ENCODE results near the gene BACE1.

BACE1 gene

GRCh38 chr11:117281869-117282268 is 34.2 kb downstream of the BACE1 start:
- Histone ChIP-seq H3K4me2 (ENCODE audit: low read length) (no peak overlapping the region), H3K79me2 (ENCODE audit: insufficient read depth, low read length) (no peaks in the 10 kb centered on the region), H3K4me3 (ENCODE audit: low read depth, low read length, poor library complexity, severe bottlenecking) (no peak overlapping the region), H3K9me2 (ENCODE audit: low read depth, low read length) (no peaks in the 10 kb centered on the region), H2AFZ (ENCODE audit: low read length) (no peak overlapping the region), H3K27ac (ENCODE audit: low read depth, low read length, poor library complexity, severe bottlenecking) (no peak overlapping the region), H3K27me3 (ENCODE audit: insufficient read depth, low read length) (no peaks in the 10 kb centered on the region), H3K9ac (ENCODE audit: low read length) (no peak overlapping the region), H3F3A (ENCODE audit: insufficient read depth, low read length) (no peaks in the 10 kb centered on the region), H4K20me1 (ENCODE audit: insufficient read depth, low read length) (no peaks in the 10 kb centered on the region), H3K9me3 (ENCODE audit: low read length) (no peaks in the 10 kb centered on the region), H3K4me1 (ENCODE audit: insufficient read depth, low read length, severe bottlenecking) (no peaks in the 10 kb centered on the region), H3K36me3 (ENCODE audit: insufficient read depth, low read length) (peaks cover 7% of the 10 kb centered on the region; the same call in 1 of the 2 replicates)
- TF ChIP-seq CTCF (IDR thresholded peaks at IDR 0.05; ENCODE audit: low read length) (no peak), EZH2 (IDR thresholded peaks at IDR 0.05; ENCODE audit: borderline replicate concordance, low read length) (no peak)

DNA sequence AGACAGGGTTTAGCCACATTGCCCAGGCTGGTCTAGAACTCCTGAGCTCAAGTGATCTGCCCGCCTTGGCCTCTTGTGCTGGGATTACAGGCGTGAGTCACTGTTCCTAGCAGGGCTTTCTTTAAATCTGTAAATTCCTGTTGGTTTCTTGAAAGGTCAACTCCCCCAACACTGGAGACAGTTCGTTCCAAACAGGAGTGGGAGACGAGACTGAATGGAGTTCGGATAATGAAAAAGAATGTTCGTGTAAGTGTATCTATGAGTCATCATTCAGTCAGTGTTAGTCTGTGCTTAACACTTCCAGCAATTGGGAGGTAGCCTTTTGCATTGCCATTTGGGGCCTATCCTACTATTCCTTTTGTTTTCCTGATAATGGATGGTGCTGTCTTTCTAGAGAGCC is 34.9 kb downstream of the BACE1 start:
- Histone ChIP-seq H3K27ac (ENCODE audit: low read depth, low read length, poor library complexity, severe bottlenecking) (no peak overlapping the region), H3K9me2 (ENCODE audit: low read depth, low read length) (no peaks in the 10 kb centered on the region), H3F3A (ENCODE audit: insufficient read depth, low read length) (no peaks in the 10 kb centered on the region), H4K20me1 (ENCODE audit: insufficient read depth, low read length) (no peaks in the 10 kb centered on the region), H3K4me2 (ENCODE audit: low read length) (no peak overlapping the region), H3K9me3 (ENCODE audit: low read length) (no peaks in the 10 kb centered on the region), H3K36me3 (ENCODE audit: insufficient read depth, low read length) (peaks cover 7% of the 10 kb centered on the region; the same call in 1 of the 2 replicates), H3K4me1 (ENCODE audit: insufficient read depth, low read length, severe bottlenecking) (no peaks in the 10 kb centered on the region), H3K79me2 (ENCODE audit: insufficient read depth, low read length) (no peaks in the 10 kb centered on the region), H3K4me3 (ENCODE audit: low read depth, low read length, poor library complexity, severe bottlenecking) (no peak overlapping the region), H2AFZ (ENCODE audit: low read length) (no peak overlapping the region), H3K27me3 (ENCODE audit: insufficient read depth, low read length) (no peaks in the 10 kb centered on the region), H3K9ac (ENCODE audit: low read length) (no peak overlapping the region)
- no peak for TF ChIP-seq EZH2 (IDR thresholded peaks at IDR 0.05; ENCODE audit: borderline replicate concordance, low read length)
- TF ChIP-seq CTCF (IDR thresholded peaks at IDR 0.05; ENCODE audit: low read length) = no peak

- H3K27ac ChIP-seq (ENCODE audit: low read depth, low read length, poor library complexity, severe bottlenecking) = no peak overlapping the region
- H2AFZ ChIP-seq (ENCODE audit: low read length) = no peak overlapping the region
- no peaks in the 10 kb centered on the region for H3K4me1 ChIP-seq (ENCODE audit: insufficient read depth, low read length, severe bottlenecking)
- H3K4me2 ChIP-seq (ENCODE audit: low read length) = no peak overlapping the region
- H3F3A ChIP-seq (ENCODE audit: insufficient read depth, low read length) = no peaks in the 10 kb centered on the region
- H3K9me2 ChIP-seq (ENCODE audit: low read depth, low read length) = no peaks in the 10 kb centered on the region
- no peak overlapping the region for H3K9ac ChIP-seq (ENCODE audit: low read length)
- no peaks in the 10 kb centered on the region for H3K27me3 ChIP-seq (ENCODE audit: insufficient read depth, low read length)
- no peaks in the 10 kb centered on the region for H3K9me3 ChIP-seq (ENCODE audit: low read length)
- peaks cover 3% of the 10 kb centered on the region; the same call in 1 of the 2 replicates for H3K36me3 ChIP-seq (ENCODE audit: insufficient read depth, low read length)
- H3K4me3 ChIP-seq (ENCODE audit: low read depth, low read length, poor library complexity, severe bottlenecking) = no peak overlapping the region
- TF ChIP-seq EZH2 (IDR thresholded peaks at IDR 0.05; ENCODE audit: borderline replicate concordance, low read length) = no peak
- TF ChIP-seq CTCF (IDR thresholded peaks at IDR 0.05; ENCODE audit: low read length) = no peak
- no peaks in the 10 kb centered on the region for H4K20me1 ChIP-seq (ENCODE audit: insufficient read depth, low read length)
- H3K79me2 ChIP-seq (ENCODE audit: insufficient read depth, low read length) = no peaks in the 10 kb centered on the region
Observed at GRCh38 chr11:117279711-117280376, 36.2 kb downstream of the BACE1 start.

Data from OCI-LY1 (cell line).